HL-60 (cell line): ENCODE data around the gene CYP26B1.

Source experiments
- DNase-seq, 2 experiments: peaks; one replicate each; pipeline ENCODE4 v3.0.0-alpha.2; 2010 to 2020; ENCODE audit warnings: low read depth in 1 of 2, low spot score in 1 of 2
- H3K27ac ChIP-seq: fragments of 250-450 bp; sonication (Bioruptor Pico); replicated peaks from 2 replicates; pipeline ENCODE4 v1.5.1; 2020; ENCODE audit warnings: mild to moderate bottlenecking, moderate library complexity
- H3K27me3 ChIP-seq: fragments of 250-450 bp; sonication (Bioruptor Pico); 2 replicates; pipeline ENCODE4 v1.5.1; 2021; ENCODE audit warnings: mild to moderate bottlenecking, moderate library complexity; ENCODE audit not compliant: insufficient read depth, poor library complexity, severe bottlenecking
- H3K4me3 ChIP-seq: replicated peaks from 2 replicates; pipeline ENCODE4 v1.5.1; 2011; ENCODE audit warnings: mild to moderate bottlenecking, control low read depth, low read length; ENCODE audit not compliant: insufficient read depth
- CTCF ChIP-seq: IDR thresholded peaks from one replicate; pipeline ENCODE4 v1.5.1; 2011; ENCODE audit warnings: low read length, control low read depth, inconsistent platforms; ENCODE audit not compliant: insufficient read depth
- GABPA ChIP-seq: IDR thresholded peaks from 2 replicates; pipeline ENCODE4 v1.6.1; 2012; ENCODE audit warnings: low read depth
- POLR2AphosphoS5 ChIP-seq: IDR thresholded peaks from 2 replicates; pipeline ENCODE4 v1.6.1; 2012; ENCODE audit warnings: low read depth
- REST ChIP-seq: IDR thresholded peaks from 2 replicates; pipeline ENCODE4 v1.6.1; 2012; ENCODE audit warnings: low read depth; ENCODE audit not compliant: insufficient replicate concordance
- SPI1 ChIP-seq: IDR thresholded peaks from 2 replicates; pipeline ENCODE4 v1.6.1; 2012; ENCODE audit warnings: low read depth, mild to moderate bottlenecking, borderline replicate concordance

CYP26B1 gene

GRCh38 chr2:72182547-72182946 lies 34.9 kb upstream of the CYP26B1 start:
- Histone ChIP-seq H3K4me3 (no peak overlapping the region), H3K27me3 (no peaks in the 10 kb centered on the region), H3K27ac (no peak overlapping the region)
- TF ChIP-seq SPI1 (no peak), REST (no peak), GABPA (no peak), POLR2AphosphoS5 (no peak), CTCF (no peak)
- DNase-seq, result no peak

- Histone ChIP-seq H3K27me3 (no peaks in the 10 kb centered on the region), H3K27ac (no peak overlapping the region), H3K4me3 (no peak overlapping the region)
- DNase-seq, result no peak
- TF ChIP-seq SPI1 (no peak), GABPA (no peak), POLR2AphosphoS5 (no peak), CTCF (no peak), REST (no peak)
Measured at GRCh38 chr2:72181616-72182015, 34.0 kb upstream of the CYP26B1 start.

GRCh38 chr2:72180351-72180750 lies 32.7 kb upstream of the CYP26B1 start:
- no peak overlapping the region for H3K27ac ChIP-seq
- DNase-seq, result no peak
- no peak for TF ChIP-seq REST
- TF ChIP-seq GABPA, result no peak
- TF ChIP-seq CTCF, result no peak
- no peak for TF ChIP-seq POLR2AphosphoS5
- TF ChIP-seq SPI1, result no peak
- H3K4me3 ChIP-seq, result no peak overlapping the region
- H3K27me3 ChIP-seq, result no peaks in the 10 kb centered on the region
